AG09319 (cell line): ENCODE results near the gene MIR17HG.

Experiments used
- DNase-seq: peaks from one replicate; pipeline ENCODE4 v3.0.0-alpha.2; 2010; ENCODE audit warnings: low read depth; ENCODE audit errors: extremely low read depth
- CTCF ChIP-seq: IDR thresholded peaks from 2 replicates; pipeline ENCODE4 v1.5.1; 2011; ENCODE audit warnings: low read depth, mild to moderate bottlenecking, inconsistent platforms, low read length, moderate library complexity

The MIR17HG gene

DNA sequence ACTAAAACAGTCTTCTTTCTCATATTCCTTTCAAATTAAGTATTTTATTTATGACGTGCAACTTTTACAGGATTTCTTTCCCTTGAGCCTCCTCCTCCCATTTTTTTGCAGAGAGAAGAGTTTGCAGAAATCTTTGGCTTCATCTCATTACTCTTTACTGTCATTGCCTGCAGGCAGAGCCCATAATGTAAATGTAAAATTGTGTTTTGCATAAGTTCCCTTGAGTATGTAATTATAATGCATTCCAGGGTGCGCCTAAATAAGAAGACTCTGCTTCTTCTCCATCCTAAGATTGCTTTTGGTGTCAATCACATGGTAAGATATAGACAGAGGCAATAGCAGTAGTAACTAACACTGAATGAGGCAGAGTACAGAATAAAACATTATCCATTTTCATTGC, 23.0 kb downstream of the MIR17HG start:
- no peak for DNase-seq
- no peak for TF ChIP-seq CTCF

DNA sequence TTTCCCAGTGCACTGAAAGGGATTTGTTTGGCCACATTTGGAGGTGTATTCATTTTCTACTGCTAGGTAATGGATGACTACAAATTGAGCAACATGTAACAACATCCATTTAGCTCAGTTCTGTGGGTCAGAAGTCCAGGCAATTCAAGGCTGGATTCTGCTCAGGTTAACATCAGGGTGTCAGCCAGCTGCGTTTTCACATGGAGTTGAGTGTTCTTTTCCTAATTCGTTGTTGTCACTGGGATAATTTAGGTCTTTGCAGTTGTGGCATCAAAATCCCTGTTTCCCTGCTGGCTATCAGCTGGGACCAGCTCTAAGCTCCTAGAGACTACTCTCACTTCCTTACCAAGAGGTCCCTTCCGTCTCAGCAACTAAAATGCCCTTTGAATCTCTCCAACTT, 25.4 kb downstream of the MIR17HG start:
- DNase-seq, result no peak
- no peak for TF ChIP-seq CTCF

DNA sequence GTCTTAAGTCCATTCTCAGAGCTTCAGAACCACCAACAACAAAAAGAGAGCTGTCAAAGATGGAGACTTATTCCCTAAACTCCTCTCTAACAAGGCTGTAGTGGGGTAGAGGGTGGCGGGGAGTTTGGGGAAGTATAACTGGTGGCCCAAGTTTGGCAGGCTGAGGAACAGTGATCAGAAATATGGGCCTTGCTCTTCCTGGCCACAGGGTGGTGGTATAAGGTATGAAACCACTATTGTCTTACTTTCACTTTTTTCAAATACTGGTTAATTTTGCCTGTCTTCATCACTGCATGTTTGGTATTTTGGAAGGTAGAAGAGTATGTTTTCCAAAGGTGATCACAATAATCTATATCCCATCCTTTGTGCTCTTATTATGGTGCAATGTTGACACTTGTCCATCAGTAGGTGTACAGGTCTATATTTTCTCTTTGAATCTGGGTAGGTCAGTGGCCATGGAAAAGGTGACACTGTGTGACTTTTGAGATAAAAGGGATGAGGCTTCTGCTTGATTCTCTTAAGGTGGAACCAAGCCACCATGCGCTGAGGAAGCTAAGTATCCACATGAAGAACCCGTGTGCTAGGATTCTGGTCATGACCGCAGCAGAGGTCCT, 27.7 kb downstream of the MIR17HG start:
- no peak for DNase-seq
- peak; percentile 38 for TF ChIP-seq CTCF

DNA sequence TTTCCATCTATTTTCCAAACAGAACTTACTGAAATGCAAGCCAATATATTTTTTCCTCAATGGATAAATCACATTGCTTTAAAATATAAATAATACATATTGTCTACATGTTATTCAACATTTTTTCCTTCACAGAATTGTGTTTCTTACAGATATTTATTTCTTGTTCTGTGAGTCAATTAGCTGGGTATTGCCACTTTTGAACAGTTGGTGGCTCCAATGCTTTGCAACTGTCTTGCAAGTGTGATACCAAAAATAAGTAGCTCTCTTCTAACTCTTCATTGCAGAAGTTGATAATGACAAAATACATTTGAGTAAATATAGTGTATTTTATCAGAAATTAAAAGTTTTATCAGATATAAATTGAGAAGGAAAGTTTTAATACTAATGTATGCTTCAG, 33.9 kb downstream of the MIR17HG start:
- DNase-seq, result no peak

DNA sequence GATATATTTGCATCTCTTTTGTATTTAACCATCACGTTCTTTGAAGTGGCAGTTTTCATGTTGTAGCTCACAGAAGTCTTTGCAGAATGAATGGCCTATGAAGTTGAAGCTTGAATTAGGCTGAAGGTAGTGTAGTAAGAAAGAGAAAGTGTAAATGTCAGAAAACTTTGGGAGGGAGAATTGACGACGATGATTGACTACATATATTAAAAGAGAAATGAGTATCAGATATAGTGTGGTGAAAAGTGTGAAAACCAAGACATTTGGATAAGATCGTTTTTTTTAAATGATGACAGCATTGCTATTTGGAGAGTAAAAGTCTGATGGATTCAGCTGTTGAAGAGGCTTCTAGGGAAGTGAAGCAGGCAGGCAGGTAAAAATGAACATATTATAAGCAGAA, 36.3 kb downstream of the MIR17HG start:
- no peak for TF ChIP-seq CTCF

More for the DNA sequence above, 33.9 kb downstream of the MIR17HG start:
- peak; percentile 14 for TF ChIP-seq CTCF

GRCh38 chr13:91384896-91385295, 37.4 kb downstream of the MIR17HG start:
- no peak for DNase-seq
- TF ChIP-seq CTCF, result no peak

More for the DNA sequence above, 36.3 kb downstream of the MIR17HG start:
- no peak for DNase-seq

DNA sequence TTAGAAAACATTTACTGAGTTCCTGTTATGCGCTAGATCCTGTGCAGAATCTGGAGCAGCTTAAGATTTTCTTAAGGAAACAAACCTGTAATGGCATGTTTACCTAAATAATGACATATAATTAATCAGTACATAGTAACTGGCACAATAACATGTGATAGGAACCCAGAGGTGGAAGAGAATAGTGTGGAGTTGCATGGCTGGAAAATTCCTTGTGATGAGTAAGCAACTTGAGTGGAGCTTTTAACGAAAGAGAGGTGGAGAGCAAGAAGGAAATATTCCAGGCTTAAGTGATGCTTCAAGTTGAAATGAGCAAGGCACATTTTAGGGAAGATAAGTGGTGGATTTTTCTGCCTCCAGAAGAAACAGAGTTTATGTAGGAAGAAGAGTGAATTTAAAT, 41.7 kb downstream of the MIR17HG start:
- no peak for DNase-seq
- no peak for TF ChIP-seq CTCF
